IMR-90 (cell line): Measurements from ENCODE around the gene PTPN3. TPM values are rescaled to one million over a fixed set of nuclear protein-coding genes. Genes with fewer than 3 reads are reported as not detected.
A peak's percentile ranks its signal among the peaks of the same experiment; 100 is the strongest.

Experiments
- ATAC-seq: fragments of 200-7000 bp; cut with Tn5 transposase; 2 replicates; pipeline ENCODE4 v1.9.1; 2020; ENCODE audit warnings: low read depth, mild to moderate bottlenecking, moderate library complexity
- BruUV-seq: library from RNA; stranded (reverse); fragments of 400-500 nt; replicated peaks from 2 replicates; lab custom pipeline; 2021; lab: Mats Ljungman, UMichigan
- CTCF ChIA-PET: fragments of 300-600 bp; formaldehyde crosslinking; extraction: SDS; loops from one replicate; lab custom pipeline; 2021; ENCODE audit warnings: antibody characterized with exemption; lab: Yijun Ruan, JAX
- POLR2A ChIA-PET: fragments of 300-600 bp; sonication (Branson Sonifier 250); formaldehyde crosslinking; loops from one replicate; lab custom pipeline; 2022; ENCODE audit warnings: antibody characterized with exemption; ENCODE audit not compliant: unreplicated experiment; lab: Charles Lee
- DNase-seq: peaks from one replicate; pipeline ENCODE4 v3.0.0; 2013
- H2AFZ ChIP-seq: replicated peaks from 2 replicates; pipeline ENCODE3; 2013; ENCODE audit warnings: low read length, mild to moderate bottlenecking; ENCODE audit not compliant: poor library complexity
- H2AK5ac ChIP-seq: 2 replicates; pipeline ENCODE4 v1.6.1; 2013; ENCODE audit warnings: low read depth, low read length, inconsistent platforms
- H2AK9ac ChIP-seq: replicated peaks from 2 replicates; pipeline ENCODE3; 2013; ENCODE audit warnings: mild to moderate bottlenecking, low read depth, low read length, moderate library complexity; ENCODE audit not compliant: poor library complexity
- H2BK120ac ChIP-seq: 2 replicates; pipeline ENCODE4 v1.6.1; 2013; ENCODE audit warnings: low read depth, low read length, inconsistent platforms
- H2BK15ac ChIP-seq: 3 replicates; pipeline ENCODE4 v1.6.1; 2013; ENCODE audit warnings: low read depth, low read length, inconsistent platforms
- H2BK20ac ChIP-seq: 2 replicates; pipeline ENCODE4 v1.6.1; 2013; ENCODE audit warnings: low read depth, mild to moderate bottlenecking, inconsistent platforms, low read length, moderate library complexity
- H2BK5ac ChIP-seq: 2 replicates; pipeline ENCODE4 v1.6.1; 2013; ENCODE audit warnings: mild to moderate bottlenecking, low read depth, low read length, inconsistent platforms; ENCODE audit not compliant: poor library complexity, severe bottlenecking
- H3K14ac ChIP-seq: replicated peaks from 2 replicates; pipeline ENCODE4 v1.6.1; 2013; ENCODE audit warnings: low read depth, low read length, inconsistent platforms
- H3K18ac ChIP-seq: 2 replicates; pipeline ENCODE4 v1.6.1; 2013; ENCODE audit warnings: low read depth, low read length, control low read depth
- H3K23ac ChIP-seq: 2 replicates; pipeline ENCODE4 v1.6.1; 2013; ENCODE audit warnings: low read depth, low read length, inconsistent platforms
- H3K27ac ChIP-seq: 2 replicates; pipeline ENCODE4 v1.5.1; 2013; ENCODE audit warnings: mild to moderate bottlenecking, control low read depth, low read length; ENCODE audit not compliant: insufficient read depth
- H3K27me3 ChIP-seq: 2 replicates; pipeline ENCODE4 v1.6.1; 2013; ENCODE audit warnings: low read length; ENCODE audit not compliant: control insufficient read depth, insufficient read depth
- H3K36me3 ChIP-seq: 2 replicates; pipeline ENCODE4 v1.6.1; 2013; ENCODE audit warnings: low read length, mixed read lengths; ENCODE audit not compliant: control insufficient read depth, insufficient read depth
- H3K4ac ChIP-seq: 2 replicates; pipeline ENCODE4 v1.6.1; 2013; ENCODE audit warnings: low read depth, low read length, inconsistent platforms
- H3K4me1 ChIP-seq: 2 replicates; pipeline ENCODE4 v1.6.1; 2013; ENCODE audit warnings: low read length, mixed read lengths; ENCODE audit not compliant: control insufficient read depth, insufficient read depth
- H3K4me2 ChIP-seq: 2 replicates; pipeline ENCODE4 v1.6.1; 2013; ENCODE audit warnings: low read depth, mild to moderate bottlenecking, control low read depth, low read length, moderate library complexity
- H3K4me3 ChIP-seq: 2 replicates; pipeline ENCODE4 v1.5.1; 2013; ENCODE audit warnings: low read depth, mild to moderate bottlenecking, control low read depth, low read length, moderate library complexity; ENCODE audit not compliant: insufficient read depth
- H3K56ac ChIP-seq: 2 replicates; pipeline ENCODE4 v1.6.1; 2013; ENCODE audit warnings: low read length, inconsistent platforms; ENCODE audit not compliant: insufficient read depth; ENCODE audit errors: extremely low read depth
- H3K79me1 ChIP-seq, 2 experiments: 2 replicates each; pipeline ENCODE4 v1.6.1; 2013; ENCODE audit warnings: low read length in 2 of 2, inconsistent platforms in 1 of 2, low read depth in 1 of 2
- H3K9ac ChIP-seq: 2 replicates; pipeline ENCODE4 v1.6.1; 2013; ENCODE audit warnings: low read depth, low read length, control low read depth
- H3K9me1 ChIP-seq: 2 replicates; pipeline ENCODE4 v1.6.1; 2013; ENCODE audit warnings: low read length, inconsistent platforms; ENCODE audit not compliant: insufficient read depth
- H3K9me3 ChIP-seq: 2 replicates; pipeline ENCODE4 v1.6.1; 2013; ENCODE audit warnings: low read length; ENCODE audit not compliant: control insufficient read depth, insufficient read depth
- H4K20me1 ChIP-seq: 2 replicates; pipeline ENCODE4 v1.6.1; 2013; ENCODE audit warnings: low read length, inconsistent platforms; ENCODE audit not compliant: insufficient read depth
- H4K5ac ChIP-seq: 2 replicates; pipeline ENCODE4 v1.6.1; 2013; ENCODE audit warnings: mild to moderate bottlenecking, low read depth, low read length, control low read depth
- H4K8ac ChIP-seq, 2 experiments: 2 replicates each; pipeline ENCODE4 v1.6.1; 2013; ENCODE audit warnings: low read depth in 2 of 2, low read length in 2 of 2, control low read depth in 1 of 2, inconsistent platforms in 1 of 2
- H4K91ac ChIP-seq: 2 replicates; pipeline ENCODE4 v1.6.1; 2013; ENCODE audit warnings: low read depth, low read length, inconsistent platforms; ENCODE audit not compliant: insufficient read depth
- MAZ ChIP-seq: IDR thresholded peaks from 2 replicates; pipeline ENCODE4 v1.6.1; 2012; ENCODE audit warnings: low read depth, mild to moderate bottlenecking, low read length, improper control_type of control experiment, moderate library complexity, borderline replicate concordance
- RAD21 ChIP-seq: IDR thresholded peaks from 2 replicates; pipeline ENCODE4 v1.6.1; 2012; ENCODE audit warnings: low read length, improper control_type of control experiment
- SMC3 ChIP-seq: fragments of 150-350 bp; IDR thresholded peaks from 2 replicates; pipeline ENCODE4 v1.6.1; 2016; ENCODE audit warnings: low read depth, mild to moderate bottlenecking, antibody characterized with exemption, low read length, moderate library complexity
- WGBS, 2 experiments: methylation state at CpG; one replicate each; pipeline versions ENCODE4 v1.1.5 to v1.1.7; 2013; ENCODE audit warnings: missing lambda C conversion rate in 2 of 2; ENCODE audit not compliant: insufficient read length in 1 of 2; ENCODE audit errors: extremely low coverage in 2 of 2; 5-methylcytosine and 5-hydroxymethylcytosine counted together
- dilution Hi-C: fragments of 300-500 bp; cut with HindIII; formaldehyde crosslinking; loops from one replicate; pipeline ENCODE4 v1.14.3; 2018; ENCODE audit warnings: low sequenced_read_pairs; ENCODE audit not compliant: unreplicated experiment
- in situ Hi-C: fragments of 300-500 bp; cut with MboI; formaldehyde crosslinking; loops from 3 replicates; pipeline ENCODE4 v1.14.3; 2019; ENCODE audit warnings: low sequenced_read_pairs, inconsistent platforms, mixed read lengths
- intact Hi-C: fragments of 100-400 bp; cut with micrococcal nuclease; formaldehyde crosslinking; loops from 2 replicates; pipeline ENCODE4 v1.10.0; 2022
- polyA plus RNA-seq, 3 experiments: library from polyadenylated mRNA; depleted of rRNA; stranded (reverse); fragments of >200 nt; gene quantifications; 2 replicates each; pipeline ENCODE4 v1.2.3, GENCODE V29; 2012; ENCODE audit warnings: low replicate concordance in 1 of 3
- total RNA-seq: library from RNA; depleted of rRNA; stranded (reverse); fragments of >200 nt; gene quantifications from 2 replicates; pipeline ENCODE4 v1.2.3, GENCODE V29; 2012
- TF ChIP-seq, protein P1 (sequence below): conservative IDR thresholded peaks from 2 replicates; pipeline ENCODE4 v1.5.1; 2012; ENCODE audit warnings: mild to moderate bottlenecking, low read depth, low read length, improper control_type of control experiment

Gene PTPN3
- total and polyA plus RNA-seq, 2 of the 4 experiments (the other 2 are of a cell fraction): 0.72 to 0.89 TPM

DNA sequence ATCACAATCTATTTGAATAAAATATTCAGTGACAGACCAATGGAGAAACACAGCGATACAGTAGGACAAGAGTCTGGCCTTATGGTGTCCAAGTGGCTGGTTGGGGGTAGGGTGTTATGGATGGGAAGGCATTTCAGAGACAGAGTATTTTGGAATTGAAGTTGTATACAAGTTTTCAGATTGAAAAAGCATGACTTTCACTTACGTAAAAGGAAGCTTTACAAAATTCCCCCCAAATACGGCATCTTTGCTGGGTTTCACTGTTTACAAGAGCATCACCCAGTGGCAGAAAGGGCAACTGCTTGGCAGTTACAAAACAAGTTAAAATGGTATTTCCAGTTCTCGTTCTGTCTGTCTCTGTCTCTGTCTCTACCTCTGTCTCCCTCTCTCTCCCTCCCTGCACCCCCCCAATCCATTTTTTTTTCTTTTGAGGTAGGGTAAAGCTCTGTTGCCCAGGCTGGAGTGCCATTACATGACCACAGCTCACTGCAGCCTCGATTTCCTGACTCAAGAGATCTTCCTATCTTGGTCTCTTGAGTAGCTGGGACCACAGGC lies 86.2 kb downstream of the PTPN3 start:
- no peaks in the 10 kb centered on the region for H4K20me1 ChIP-seq
- H3K9ac ChIP-seq: no peak overlapping the region
- H3K23ac ChIP-seq: no peak overlapping the region
- no peaks in the 10 kb centered on the region for H3K79me1 ChIP-seq
- CTCF ChIA-PET: interaction anchor here (0.5 to 1.9 kb wide), 3 partner anchors 8 to 660 kb away, joined by 3 to 6 read pairs (median 3); no protein-coding TSS in a partner anchor
- no peak overlapping the region for H2BK20ac ChIP-seq
- no peak overlapping the region for H2BK5ac ChIP-seq
- H3K18ac ChIP-seq: no peak overlapping the region
- no peaks in the 10 kb centered on the region for H3K36me3 ChIP-seq
- H3K9me1 ChIP-seq: no peaks in the 10 kb centered on the region
- H2AK9ac ChIP-seq: no peak overlapping the region
- no peaks in the 10 kb centered on the region for H3K27me3 ChIP-seq
- H4K91ac ChIP-seq: no peak overlapping the region
- no TSS peak for BruUV-seq
- peak; percentile 20; the same call in 1 of the 2 replicates for TF ChIP-seq SMC3
- TF ChIP-seq MAZ: no peak
- TF ChIP-seq RAD21: peak; percentile 48; the same call in 1 of the 2 replicates
- TF ChIP-seq, protein P1, sequence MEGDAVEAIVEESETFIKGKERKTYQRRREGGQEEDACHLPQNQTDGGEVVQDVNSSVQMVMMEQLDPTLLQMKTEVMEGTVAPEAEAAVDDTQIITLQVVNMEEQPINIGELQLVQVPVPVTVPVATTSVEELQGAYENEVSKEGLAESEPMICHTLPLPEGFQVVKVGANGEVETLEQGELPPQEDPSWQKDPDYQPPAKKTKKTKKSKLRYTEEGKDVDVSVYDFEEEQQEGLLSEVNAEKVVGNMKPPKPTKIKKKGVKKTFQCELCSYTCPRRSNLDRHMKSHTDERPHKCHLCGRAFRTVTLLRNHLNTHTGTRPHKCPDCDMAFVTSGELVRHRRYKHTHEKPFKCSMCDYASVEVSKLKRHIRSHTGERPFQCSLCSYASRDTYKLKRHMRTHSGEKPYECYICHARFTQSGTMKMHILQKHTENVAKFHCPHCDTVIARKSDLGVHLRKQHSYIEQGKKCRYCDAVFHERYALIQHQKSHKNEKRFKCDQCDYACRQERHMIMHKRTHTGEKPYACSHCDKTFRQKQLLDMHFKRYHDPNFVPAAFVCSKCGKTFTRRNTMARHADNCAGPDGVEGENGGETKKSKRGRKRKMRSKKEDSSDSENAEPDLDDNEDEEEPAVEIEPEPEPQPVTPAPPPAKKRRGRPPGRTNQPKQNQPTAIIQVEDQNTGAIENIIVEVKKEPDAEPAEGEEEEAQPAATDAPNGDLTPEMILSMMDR: peak; percentile 59
- H2AK5ac ChIP-seq: no peak overlapping the region
- DNase-seq (peak; percentile 50), ATAC-seq (peak; percentile 81)
- H3K27ac ChIP-seq: no peak overlapping the region
- in situ Hi-C loops (no loop called here), dilution Hi-C loops (no loop called here), intact Hi-C loops (no loop called here)
- H2BK120ac ChIP-seq: no peak overlapping the region
- no peak overlapping the region for H3K14ac ChIP-seq
- POLR2A ChIA-PET: no interaction called here
- no peak overlapping the region for H2AFZ ChIP-seq
- H3K56ac ChIP-seq: no peak overlapping the region
- H4K8ac ChIP-seq: no peak overlapping the region
- H3K9me3 ChIP-seq: no peaks in the 10 kb centered on the region
- H3K4me1 ChIP-seq: no peaks in the 10 kb centered on the region
- H3K4me2 ChIP-seq: no peak overlapping the region
- H2BK15ac ChIP-seq: no peak overlapping the region
- no peak overlapping the region for H4K5ac ChIP-seq
- no peak overlapping the region for H3K4me3 ChIP-seq
- WGBS, 2 experiments: no CpG with 5 or more reads among the region's 5 CpGs
- H3K4ac ChIP-seq: no peak overlapping the region
